Mesangial cell (primary cell): Measurements from ENCODE around the gene DNAI2. TPM values are rescaled to one million over a fixed set of nuclear protein-coding genes. Genes with fewer than 3 reads are reported as not detected.

ENCODE experiments used
- total RNA-seq: library from RNA; depleted of rRNA; stranded (reverse); fragments of >200 nt; gene quantifications from 2 replicates; pipeline ENCODE4 v1.2.3, GENCODE V29; 2015

DNAI2 gene, protein sequence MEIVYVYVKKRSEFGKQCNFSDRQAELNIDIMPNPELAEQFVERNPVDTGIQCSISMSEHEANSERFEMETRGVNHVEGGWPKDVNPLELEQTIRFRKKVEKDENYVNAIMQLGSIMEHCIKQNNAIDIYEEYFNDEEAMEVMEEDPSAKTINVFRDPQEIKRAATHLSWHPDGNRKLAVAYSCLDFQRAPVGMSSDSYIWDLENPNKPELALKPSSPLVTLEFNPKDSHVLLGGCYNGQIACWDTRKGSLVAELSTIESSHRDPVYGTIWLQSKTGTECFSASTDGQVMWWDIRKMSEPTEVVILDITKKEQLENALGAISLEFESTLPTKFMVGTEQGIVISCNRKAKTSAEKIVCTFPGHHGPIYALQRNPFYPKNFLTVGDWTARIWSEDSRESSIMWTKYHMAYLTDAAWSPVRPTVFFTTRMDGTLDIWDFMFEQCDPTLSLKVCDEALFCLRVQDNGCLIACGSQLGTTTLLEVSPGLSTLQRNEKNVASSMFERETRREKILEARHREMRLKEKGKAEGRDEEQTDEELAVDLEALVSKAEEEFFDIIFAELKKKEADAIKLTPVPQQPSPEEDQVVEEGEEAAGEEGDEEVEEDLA
- not detected in 2 replicates for total RNA-seq

DNA sequence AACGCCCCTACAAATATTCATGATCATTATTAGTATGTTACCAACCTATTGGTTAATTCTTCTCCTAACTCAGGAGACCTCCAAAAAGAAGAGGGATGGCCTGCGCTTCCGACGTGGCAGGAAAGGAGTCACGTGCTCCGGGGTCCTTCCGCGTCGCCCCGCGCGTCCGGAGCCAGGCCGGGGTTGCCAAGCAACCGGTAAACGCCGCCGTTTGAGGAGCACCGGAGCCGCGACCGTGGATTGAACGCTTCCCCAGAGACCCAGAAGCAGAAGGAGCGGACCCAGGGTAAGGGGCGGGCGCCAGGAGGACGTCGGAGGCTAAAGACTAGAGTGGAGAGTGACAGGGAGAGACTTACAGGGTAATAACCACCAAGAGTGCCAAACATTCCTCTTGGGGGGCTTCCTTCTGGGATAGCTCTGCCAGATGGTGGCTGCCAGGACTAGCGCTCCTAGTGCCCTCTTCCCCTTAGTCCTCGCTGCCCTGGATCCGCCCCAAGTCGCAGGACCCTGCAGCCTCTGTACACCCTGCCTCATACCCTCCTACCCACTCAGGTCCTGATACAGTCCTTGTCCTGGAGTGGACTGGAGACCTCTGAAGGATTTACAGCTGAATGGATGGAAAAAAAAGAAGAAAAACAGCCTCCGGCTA is at the start of gene DNAI2:
TSS of gene DNAI2 (plus strand) at position 175 of the 649 bp plus-strand sequence. CDS start 7,584 bp downstream, outside the sequence.

DNA sequence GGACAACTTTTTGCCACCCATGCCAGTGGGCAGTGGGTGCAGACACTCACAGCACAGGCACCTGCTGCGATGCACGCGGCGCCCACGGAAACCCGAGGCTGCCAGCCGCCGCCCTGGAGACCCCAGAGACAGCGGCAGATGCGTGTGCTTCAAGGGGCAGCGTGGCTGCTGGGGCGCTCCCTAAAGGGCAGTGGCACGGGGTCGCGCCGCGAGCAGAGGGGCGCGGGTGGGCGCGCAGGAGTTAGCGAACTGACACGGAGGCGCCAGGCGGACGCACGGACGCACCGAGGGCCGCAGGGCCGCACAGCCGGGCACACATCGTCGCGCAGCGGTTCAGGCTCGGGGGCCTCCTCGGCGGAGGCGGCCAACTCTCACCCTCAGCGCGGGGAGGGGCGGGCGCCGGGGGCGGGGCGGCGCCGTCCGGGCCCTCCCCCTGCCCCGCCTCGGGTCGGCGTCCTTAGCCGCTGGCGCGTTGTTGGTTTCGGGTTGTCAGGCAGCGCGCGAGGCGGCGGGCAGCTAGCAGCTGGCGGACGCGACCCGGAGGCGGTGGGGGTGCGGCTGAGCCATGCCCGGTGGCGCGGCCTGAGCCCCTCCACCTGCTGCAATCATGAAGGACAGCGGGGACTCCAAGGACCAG is 51.8 kb downstream of the DNAI2 start, which contains the start of gene KIF19:
TSS of gene KIF19 (plus strand) at position 484 of the 637 bp plus-strand sequence. CDS start at position 608, 124 bp downstream.

GRCh38 chr17:74361230-74362068 is 87.4 kb downstream of the DNAI2 start, which contains the start of gene BTBD17:
BTBD17 (minus strand) TSS chr17:74361868; CDS start chr17:74361819, 49 bp downstream.

Other genes starting within 250 kb of the DNAI2 start
- 456 and 999 TPM in 2 replicates for gene RPL38, start 70.6 kb upstream of the DNAI2 start, total RNA-seq
- gene TTYH2, start 60.7 kb upstream of the DNAI2 start, total RNA-seq: 1.8 and 4.1 TPM in 2 replicates
- gene KIF19, start 52.0 kb downstream of the DNAI2 start, total RNA-seq: not detected in 2 replicates
- not detected in 2 replicates for gene BTBD17, start 87.6 kb downstream of the DNAI2 start, total RNA-seq
- not detected in 2 replicates for gene GPR142, start 93.3 kb downstream of the DNAI2 start, total RNA-seq
- 40.1 and 174 TPM in 2 replicates for gene GPRC5C, start 157.9 kb downstream of the DNAI2 start, total RNA-seq
- gene CD300A, start 192.4 kb downstream of the DNAI2 start, total RNA-seq: not detected in 2 replicates